Panc1 (cell line): ENCODE data around the gene TRAF2. TPM values are rescaled to one million over a fixed set of nuclear protein-coding genes. Genes with fewer than 3 reads are reported as not detected.

Source experiments
- ATAC-seq: fragments of 200-7000 bp; cut with Tn5 transposase; 2 replicates; pipeline ENCODE4 v1.9.1; 2020; ENCODE audit warnings: mild to moderate bottlenecking, moderate library complexity
- BruUV-seq: library from RNA; stranded (reverse); fragments of 400-500 nt; replicated peaks from 2 replicates; lab custom pipeline; 2021; lab: Mats Ljungman, UMichigan
- CTCF ChIA-PET: fragments of 300-600 bp; sonication (Branson Sonifier 250); formaldehyde crosslinking; loops from one replicate; lab custom pipeline; 2022; ENCODE audit warnings: antibody characterized with exemption; lab: Charles Lee
- POLR2A ChIA-PET: fragments of 300-600 bp; sonication (Branson Sonifier 250); formaldehyde crosslinking; loops from one replicate; lab custom pipeline; 2022; ENCODE audit warnings: antibody characterized with exemption; lab: Charles Lee
- DNase-seq: peaks from one replicate; pipeline ENCODE4 v3.0.0-alpha.2; 2010; ENCODE audit warnings: low read depth, low spot score
- H3K27ac ChIP-seq: 2 replicates; pipeline ENCODE4 v1.5.1; 2011; ENCODE audit warnings: mild to moderate bottlenecking, low read length, inconsistent platforms
- H3K27me3 ChIP-seq: fragments of 200-500 bp; sonication (Bioruptor generic); 2 replicates; pipeline ENCODE4 v1.6.0; 2014; ENCODE audit warnings: low read length, inconsistent platforms; ENCODE audit not compliant: control insufficient read depth, insufficient read depth
- H3K36me3 ChIP-seq: fragments of 200-500 bp; sonication (Bioruptor generic); 2 replicates; pipeline ENCODE4 v1.5.1; 2014; ENCODE audit warnings: inconsistent platforms, mild to moderate bottlenecking, low read length, moderate library complexity; ENCODE audit not compliant: control insufficient read depth, insufficient read depth
- H3K4me1 ChIP-seq: 2 replicates; pipeline ENCODE4 v1.5.1; 2011; ENCODE audit warnings: inconsistent platforms, mild to moderate bottlenecking, low read length, moderate library complexity; ENCODE audit not compliant: control insufficient read depth, insufficient read depth
- H3K4me3 ChIP-seq, 2 experiments: 2 replicates each; pipeline ENCODE4 v1.5.1; 2011 to 2012; ENCODE audit warnings: low read depth in 2 of 2, low read length in 2 of 2, mild to moderate bottlenecking in 2 of 2, inconsistent platforms in 1 of 2, moderate library complexity in 1 of 2
- H3K9me3 ChIP-seq: fragments of 200-500 bp; sonication (Bioruptor generic); 2 replicates; pipeline ENCODE4 v1.5.1; 2014; ENCODE audit warnings: low read depth, mild to moderate bottlenecking, inconsistent platforms, low read length, moderate library complexity; ENCODE audit not compliant: control insufficient read depth, insufficient read depth
- CTCF ChIP-seq: fragments of 450-650 bp; IDR thresholded peaks from 2 replicates; pipeline ENCODE4 v1.5.1; 2017; ENCODE audit warnings: mild to moderate bottlenecking
- POLR2AphosphoS5 ChIP-seq: IDR thresholded peaks from 2 replicates; pipeline ENCODE4 v1.6.1; 2012; ENCODE audit warnings: mild to moderate bottlenecking, low read depth, low read length, moderate library complexity
- REST ChIP-seq, 2 experiments: IDR thresholded peaks; 2 replicates each; pipeline ENCODE4 v1.6.1; 2011 to 2012; ENCODE audit warnings: low read depth in 2 of 2, control low read depth in 1 of 2, low read length in 1 of 2, mild to moderate bottlenecking in 1 of 2, moderate library complexity in 1 of 2; ENCODE audit not compliant: insufficient read depth in 1 of 2
- SIN3A ChIP-seq: IDR thresholded peaks from 2 replicates; pipeline ENCODE4 v1.6.1; 2012; ENCODE audit warnings: low read depth, mild to moderate bottlenecking, low read length, moderate library complexity, borderline replicate concordance; ENCODE audit not compliant: insufficient read depth
- TCF7L2 ChIP-seq: IDR thresholded peaks from 2 replicates; pipeline ENCODE4 v1.6.1; 2011; ENCODE audit warnings: mild to moderate bottlenecking, low read depth, low read length, inconsistent platforms
- in situ Hi-C: cut with HindIII; loops from 2 replicates; pipeline ENCODE4 v1.10.0; 2016; ENCODE audit warnings: low sequenced_read_pairs, low pct_unique_long_range_greater_than_20kb
- intact Hi-C: fragments of 100-400 bp; cut with micrococcal nuclease; formaldehyde crosslinking; loops from one replicate; pipeline ENCODE4 v1.10.0; 2022; ENCODE audit not compliant: unreplicated experiment
- total RNA-seq: library from RNA; stranded (reverse); gene quantifications from one replicate; pipeline ENCODE4 v1.2.1, GENCODE V29; 2021; ENCODE audit not compliant: unreplicated experiment

TRAF2 gene
- total RNA-seq, 1 experiment from 2014 or later: 48.7 TPM

- peaks cover 6% of the 10 kb centered on the region for H3K4me1 ChIP-seq
- BruUV-seq: no TSS peak
- DNase-seq (no peak), ATAC-seq (no peak)
- H3K9me3 ChIP-seq: no peaks in the 10 kb centered on the region
- intact Hi-C loops: no loop called here
- no peaks in the 10 kb centered on the region; the same call in 1 of the 2 replicates for H3K36me3 ChIP-seq
- TF ChIP-seq TCF7L2 (no peak), POLR2AphosphoS5 (no peak), REST (IDR thresholded peaks at IDR 0.05; ENCODE audit: insufficient read depth in 1 of 2, low read depth in 2 of 2, low read length in 1 of 2) (no peak), CTCF (no peak), SIN3A (no peak)
- CTCF ChIA-PET: interaction anchor here (0.9 kb wide), 1 partner anchor 76 kb away, joined by 6 read pairs; no protein-coding TSS in a partner anchor
- H3K4me3 ChIP-seq: no peak overlapping the region
- in situ Hi-C loops: no loop called here
- POLR2A ChIA-PET: interaction anchor here (0.5 kb wide), 1 partner anchor 82 kb away, joined by 12 read pairs; no protein-coding TSS in a partner anchor
- H3K27ac ChIP-seq: no peak overlapping the region
- no peaks in the 10 kb centered on the region for H3K27me3 ChIP-seq
These were observed 67.5 kb downstream of the TRAF2 start for GRCh38 chr9:136953771-136954269.

- BruUV-seq: no TSS peak
- Histone ChIP-seq H3K9me3 (no peaks in the 10 kb centered on the region), H3K4me3 (no peak overlapping the region), H3K27ac (no peak overlapping the region), H3K4me1 (peaks cover 6% of the 10 kb centered on the region), H3K27me3 (no peaks in the 10 kb centered on the region), H3K36me3 (no peaks in the 10 kb centered on the region; the same call in 1 of the 2 replicates)
- no peak for DNase-seq
- POLR2A ChIA-PET: interaction anchor here (0.5 kb wide), 1 partner anchor 82 kb away, joined by 12 read pairs; no protein-coding TSS in a partner anchor
- intact Hi-C loops: no loop called here
- TF ChIP-seq POLR2AphosphoS5: no peak
- no peak for TF ChIP-seq TCF7L2
- TF ChIP-seq SIN3A: no peak
- TF ChIP-seq REST (IDR thresholded peaks at IDR 0.05; ENCODE audit: insufficient read depth in 1 of 2, low read depth in 2 of 2, low read length in 1 of 2): no peak
- TF ChIP-seq CTCF: no peak
- CTCF ChIA-PET: interaction anchor here (0.9 kb wide), 1 partner anchor 75 kb away, joined by 6 read pairs; no protein-coding TSS in a partner anchor
- no peak for ATAC-seq
- in situ Hi-C loops: no loop called here
These were observed 68.2 kb downstream of the TRAF2 start for GRCh38 chr9:136954270-136955083.
